OCI-LY3 (cell line): ENCODE data around the gene NPHP4.

Source experiments
- CTCF ChIP-seq: fragments of 200-600, 300-600 bp; sonication (generic); IDR thresholded peaks from 2 replicates; pipeline ENCODE4 v1.5.1; 2014; ENCODE audit warnings: antibody characterized with exemption, low read length, low read depth
- EZH2phosphoT487 ChIP-seq: fragments of 200-600 bp; shearing (Covaris generic); IDR thresholded peaks from 2 replicates; pipeline ENCODE4 v1.6.1; 2018; ENCODE audit warnings: antibody characterized with exemption, mixed run types, low read depth

- TF ChIP-seq CTCF = no peak
- TF ChIP-seq EZH2phosphoT487 = no peak
Measured at GRCh38 chr1:5998051-5998905, 6.1 kb upstream of the NPHP4 start.
